HepG2 (cell line): ENCODE results near the gene ZDHHC24. TPM values are rescaled to one million over a fixed set of nuclear protein-coding genes. Genes with fewer than 3 reads are reported as not detected.

ENCODE experiments used
- ATAC-seq: fragments of 200-7000 bp; cut with Tn5 transposase; 3 replicates; pipeline ENCODE4 v1.9.1; 2020; ENCODE audit warnings: mild to moderate bottlenecking, moderate library complexity
- BruUV-seq: library from RNA; stranded (reverse); fragments of 400-500 nt; replicated peaks from 2 replicates; lab custom pipeline; 2021; lab: Mats Ljungman, UMichigan
- CTCF ChIA-PET: fragments of 300-600 bp; formaldehyde crosslinking; extraction: SDS; loops from one replicate; lab custom pipeline; 2021; ENCODE audit warnings: low total read pairs, inconsistent platforms, low intra/inter-chr PET ratio; lab: Yijun Ruan, JAX
- POLR2A ChIA-PET: fragments of 350-600 bp; sonication (Branson Sonifier 250); formaldehyde crosslinking; loops from one replicate; lab custom pipeline; 2020; ENCODE audit warnings: antibody characterized with exemption, inconsistent platforms; lab: Yijun Ruan, JAX
- DNase-seq: peaks from one replicate; pipeline ENCODE4 v3.0.0-alpha.2; 2015; ENCODE audit warnings: low spot score
- FAIRE-seq: peaks from 3 replicates; lab custom pipeline; 2011; peaks lifted over from hg19 to GRCh38; lab: Jason Lieb, UNC
- H2AFZ ChIP-seq: one replicate; pipeline ENCODE4 v1.6.1; 2011; ENCODE audit warnings: low read length, inconsistent platforms
- H3K27ac ChIP-seq: fragments of 300-600 bp; 3 replicates; pipeline ENCODE4 v1.8.0; 2011; ENCODE audit warnings: mixed run types, mild to moderate bottlenecking, mixed read lengths, low read length, inconsistent platforms; ENCODE audit not compliant: insufficient read depth; ENCODE audit errors: extremely low read length
- H3K27me3 ChIP-seq, 2 experiments: fragments of 200-600 bp in 1 of 2; 2 replicates in 1 of 2; 3 replicates in 1 of 2; pipeline versions ENCODE4 v1.6.0 to v1.8.0; 2011; ENCODE audit warnings: low read length in 2 of 2, mild to moderate bottlenecking in 2 of 2, moderate library complexity in 2 of 2, inconsistent platforms in 1 of 2; ENCODE audit not compliant: insufficient read depth in 2 of 2, control insufficient read depth in 1 of 2
- H3K36me3 ChIP-seq, 2 experiments: fragments of 200-600 bp in 1 of 2; replicated peaks in 1 of 2; 2 replicates in 1 of 2; 3 replicates in 1 of 2; pipeline versions ENCODE4 v1.5.1 to v1.8.0; 2011; ENCODE audit warnings: low read length in 2 of 2, inconsistent platforms in 1 of 2; ENCODE audit not compliant: insufficient read depth in 2 of 2, control insufficient read depth in 1 of 2
- H3K4me1 ChIP-seq: 2 replicates; pipeline ENCODE4 v1.5.1; 2012; ENCODE audit warnings: low read length, inconsistent platforms; ENCODE audit not compliant: insufficient read depth
- H3K4me2 ChIP-seq: 2 replicates; pipeline ENCODE4 v1.6.0; 2011; ENCODE audit warnings: low read depth, low read length, inconsistent platforms
- H3K4me3 ChIP-seq, 3 experiments: fragments of 200-600 bp in 1 of 3; sonication (generic), shearing (Covaris generic) in 1 of 3; replicated peaks in 1 of 3; 2 replicates each; pipeline ENCODE4 v1.5.1; 2011 to 2016; ENCODE audit warnings: low read length in 3 of 3, inconsistent platforms in 2 of 3, low read depth in 2 of 3, mild to moderate bottlenecking in 2 of 3, control low read depth in 1 of 3, mixed read lengths in 1 of 3; ENCODE audit not compliant: insufficient read depth in 1 of 3
- H3K79me2 ChIP-seq: one replicate; pipeline ENCODE4 v1.6.1; 2011; ENCODE audit warnings: low read length, inconsistent platforms; ENCODE audit not compliant: insufficient read depth
- H3K9ac ChIP-seq: 2 replicates; pipeline ENCODE4 v1.6.0; 2011; ENCODE audit warnings: mild to moderate bottlenecking, low read depth, low read length, inconsistent platforms; ENCODE audit not compliant: insufficient read depth
- H3K9me3 ChIP-seq: 2 replicates; pipeline ENCODE4 v1.5.1; 2012; ENCODE audit warnings: mild to moderate bottlenecking, low read length
- H4K20me1 ChIP-seq: 2 replicates; pipeline ENCODE4 v1.6.0; 2011; ENCODE audit warnings: inconsistent platforms, mild to moderate bottlenecking, low read length, moderate library complexity; ENCODE audit not compliant: insufficient read depth
- MIXL1 ChIP-seq: IDR thresholded peaks from 2 replicates; pipeline ENCODE4 v1.6.1; 2016
- NR2F6 ChIP-seq, 2 experiments: IDR thresholded peaks; 2 replicates each; pipeline ENCODE4 v1.6.1; 2016; ENCODE audit warnings: antibody characterized with exemption in 1 of 2, mild to moderate bottlenecking in 1 of 2
- PTBP1 ChIP-seq: fragments of 200-400 bp; formaldehyde crosslinking; IDR thresholded peaks from 2 replicates; pipeline ENCODE4 v1.6.1; 2018; ENCODE audit warnings: low read length, low read depth; ENCODE audit not compliant: poor library complexity, severe bottlenecking
- SMARCC2 ChIP-seq: fragments of 450-650 bp; IDR thresholded peaks from 2 replicates; pipeline ENCODE4 v1.6.1; 2017; ENCODE audit warnings: antibody characterized with exemption, mild to moderate bottlenecking
- SP5 ChIP-seq: IDR thresholded peaks from 2 replicates; pipeline ENCODE4 v1.6.1; 2016; ENCODE audit warnings: low read depth, borderline replicate concordance
- ZNF136 ChIP-seq: sonication (generic); formaldehyde crosslinking; IDR thresholded peaks from 2 replicates; pipeline ENCODE4 v1.8.1; 2022; ENCODE audit warnings: low read depth, mild to moderate bottlenecking, moderate library complexity, missing genetic modification reagents
- WGBS: methylation state at CpG from one replicate; pipeline ENCODE4 v1.1.6; 2017; ENCODE audit warnings: low lambda C conversion rate; 5-methylcytosine and 5-hydroxymethylcytosine counted together
- in situ Hi-C: cut with HindIII; loops from 2 replicates; pipeline ENCODE4 v1.10.0; 2017; ENCODE audit warnings: low pct_unique_long_range_greater_than_20kb; ENCODE audit not compliant: extremely low pct_ligation_motif_present
- intact Hi-C: fragments of 100-400 bp; cut with micrococcal nuclease; formaldehyde crosslinking; loops from one replicate; pipeline ENCODE4 v1.10.0; 2022; ENCODE audit not compliant: unreplicated experiment
- polyA plus RNA-seq, 8 experiments: library from polyadenylated mRNA; depleted of rRNA in 3 of 8; stranded (reverse) in 7 of 8; unstranded in 1 of 8; fragments of >200 nt; fragmentation: Illumina TruSeq in 4 of 8; extraction: Trizol in 4 of 8; gene quantifications; 2 replicates each; pipeline versions ENCODE4 v1.2.1 to v1.2.3, GENCODE V29; 2011 to 2016; ENCODE audit warnings: low read depth in 4 of 8, missing spikeins in 1 of 8, mixed read lengths in 1 of 8; ENCODE audit not compliant: insufficient read depth in 1 of 8
- total RNA-seq, 5 experiments: library from RNA; depleted of rRNA; stranded (reverse); fragments of >200 nt; fragmentation: Illumina TruSeq; extraction: Trizol; gene quantifications; 2 replicates each; pipeline ENCODE4 v1.2.3, GENCODE V29; 2016; ENCODE audit warnings: low read depth in 1 of 5
- TF ChIP-seq, protein P1 (sequence below): IDR thresholded peaks from 2 replicates; pipeline ENCODE4 v1.4.0; 2020; ENCODE audit warnings: mild to moderate bottlenecking, missing genetic modification reagents
- TF ChIP-seq, protein P2 (sequence below): sonication (generic); formaldehyde crosslinking; IDR thresholded peaks from 2 replicates; pipeline ENCODE4 v1.8.0; 2022; ENCODE audit warnings: mild to moderate bottlenecking, missing genetic modification reagents, moderate library complexity
- TF ChIP-seq, protein P3 (sequence below): sonication (generic); formaldehyde crosslinking; IDR thresholded peaks from 2 replicates; pipeline ENCODE4 v1.8.0; 2022; ENCODE audit warnings: missing genetic modification reagents, low read depth, mild to moderate bottlenecking, borderline replicate concordance
- TF ChIP-seq, protein P4 (sequence below): sonication (generic); formaldehyde crosslinking; IDR thresholded peaks from 2 replicates; pipeline ENCODE4 v1.4.0; 2020; ENCODE audit warnings: missing genetic modification reagents, borderline replicate concordance

The ZDHHC24 gene
- total and polyA plus RNA-seq, 2 of the 13 experiments (the other 11 are each of a cell fraction or from before 2014, with no cell fraction given): 4.3 TPM

DNA sequence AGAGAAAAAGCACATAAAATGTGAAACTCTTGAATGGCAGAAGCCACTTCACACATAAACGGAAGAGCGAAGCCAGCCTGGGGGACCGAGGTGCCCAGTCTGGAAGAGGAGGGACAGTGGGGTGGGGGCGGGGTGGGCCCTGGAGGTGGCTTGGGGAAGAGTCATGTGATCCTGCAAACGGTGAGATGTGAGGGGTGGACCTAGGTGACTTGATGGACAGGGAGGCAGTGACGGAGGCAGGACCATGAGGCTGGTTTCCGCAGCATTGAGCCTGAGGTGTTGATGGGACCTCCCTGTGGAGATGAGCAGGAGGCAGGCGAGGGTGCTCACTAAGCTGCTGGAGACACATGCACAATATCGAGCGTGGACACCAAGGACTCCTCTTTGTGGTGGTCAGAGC lies 16.8 kb downstream of the ZDHHC24 start:
- ChIA-PET POLR2A (no interaction called here), CTCF (no interaction called here)
- Histone ChIP-seq H3K9me3 (no peaks in the 10 kb centered on the region), H3K4me2 (no peak overlapping the region), H3K4me3 (no peak overlapping the region), H3K36me3 (peaks cover 0 to 1% of the 10 kb centered on the region in 2 experiments; a peak in 2 of 5 replicates), H2AFZ (no peak overlapping the region), H3K27me3 (no peaks in the 10 kb centered on the region), H3K27ac (no peak overlapping the region), H3K9ac (no peak overlapping the region), H3K79me2 (no peaks in the 10 kb centered on the region), H4K20me1 (no peaks in the 10 kb centered on the region), H3K4me1 (0 out of 2 replicates have a peak, but pooled peaks cover 7% of the 10 kb centered on the region)
- FAIRE-seq (no peak), DNase-seq (no peak), ATAC-seq (no peak)
- intact Hi-C loops (no loop called here), in situ Hi-C loops (no loop called here)
- TF ChIP-seq NR2F6 (IDR thresholded peaks at IDR 0.05): no peak
- no peak for TF ChIP-seq NR2F6 (CRISPR knock-in tag; IDR thresholded peaks at IDR 0.05)
- TF ChIP-seq MIXL1: no peak
- no peak for TF ChIP-seq SP5 (CRISPR knock-in tag)
- TF ChIP-seq SMARCC2: no peak
- TF ChIP-seq, protein P1, sequence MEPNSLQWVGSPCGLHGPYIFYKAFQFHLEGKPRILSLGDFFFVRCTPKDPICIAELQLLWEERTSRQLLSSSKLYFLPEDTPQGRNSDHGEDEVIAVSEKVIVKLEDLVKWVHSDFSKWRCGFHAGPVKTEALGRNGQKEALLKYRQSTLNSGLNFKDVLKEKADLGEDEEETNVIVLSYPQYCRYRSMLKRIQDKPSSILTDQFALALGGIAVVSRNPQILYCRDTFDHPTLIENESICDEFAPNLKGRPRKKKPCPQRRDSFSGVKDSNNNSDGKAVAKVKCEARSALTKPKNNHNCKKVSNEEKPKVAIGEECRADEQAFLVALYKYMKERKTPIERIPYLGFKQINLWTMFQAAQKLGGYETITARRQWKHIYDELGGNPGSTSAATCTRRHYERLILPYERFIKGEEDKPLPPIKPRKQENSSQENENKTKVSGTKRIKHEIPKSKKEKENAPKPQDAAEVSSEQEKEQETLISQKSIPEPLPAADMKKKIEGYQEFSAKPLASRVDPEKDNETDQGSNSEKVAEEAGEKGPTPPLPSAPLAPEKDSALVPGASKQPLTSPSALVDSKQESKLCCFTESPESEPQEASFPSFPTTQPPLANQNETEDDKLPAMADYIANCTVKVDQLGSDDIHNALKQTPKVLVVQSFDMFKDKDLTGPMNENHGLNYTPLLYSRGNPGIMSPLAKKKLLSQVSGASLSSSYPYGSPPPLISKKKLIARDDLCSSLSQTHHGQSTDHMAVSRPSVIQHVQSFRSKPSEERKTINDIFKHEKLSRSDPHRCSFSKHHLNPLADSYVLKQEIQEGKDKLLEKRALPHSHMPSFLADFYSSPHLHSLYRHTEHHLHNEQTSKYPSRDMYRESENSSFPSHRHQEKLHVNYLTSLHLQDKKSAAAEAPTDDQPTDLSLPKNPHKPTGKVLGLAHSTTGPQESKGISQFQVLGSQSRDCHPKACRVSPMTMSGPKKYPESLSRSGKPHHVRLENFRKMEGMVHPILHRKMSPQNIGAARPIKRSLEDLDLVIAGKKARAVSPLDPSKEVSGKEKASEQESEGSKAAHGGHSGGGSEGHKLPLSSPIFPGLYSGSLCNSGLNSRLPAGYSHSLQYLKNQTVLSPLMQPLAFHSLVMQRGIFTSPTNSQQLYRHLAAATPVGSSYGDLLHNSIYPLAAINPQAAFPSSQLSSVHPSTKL (CRISPR knock-in tag): no peak
- no peak for TF ChIP-seq PTBP1
- TF ChIP-seq ZNF136 (CRISPR knock-in tag): no peak
- TF ChIP-seq, protein P2, sequence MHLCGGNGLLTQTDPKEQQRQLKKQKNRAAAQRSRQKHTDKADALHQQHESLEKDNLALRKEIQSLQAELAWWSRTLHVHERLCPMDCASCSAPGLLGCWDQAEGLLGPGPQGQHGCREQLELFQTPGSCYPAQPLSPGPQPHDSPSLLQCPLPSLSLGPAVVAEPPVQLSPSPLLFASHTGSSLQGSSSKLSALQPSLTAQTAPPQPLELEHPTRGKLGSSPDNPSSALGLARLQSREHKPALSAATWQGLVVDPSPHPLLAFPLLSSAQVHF (CRISPR knock-in tag): no peak
- TF ChIP-seq, protein P3, sequence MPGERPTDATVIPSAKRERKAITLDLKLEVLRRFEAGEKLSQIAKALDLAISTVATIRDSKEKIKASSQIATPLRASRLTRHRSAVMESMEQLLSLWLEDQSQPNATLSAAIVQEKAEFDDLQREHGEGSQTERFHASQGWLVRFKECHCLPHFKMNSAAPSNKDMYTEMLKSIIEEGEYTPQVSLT (CRISPR knock-in tag): no peak
- TF ChIP-seq, protein P4, sequence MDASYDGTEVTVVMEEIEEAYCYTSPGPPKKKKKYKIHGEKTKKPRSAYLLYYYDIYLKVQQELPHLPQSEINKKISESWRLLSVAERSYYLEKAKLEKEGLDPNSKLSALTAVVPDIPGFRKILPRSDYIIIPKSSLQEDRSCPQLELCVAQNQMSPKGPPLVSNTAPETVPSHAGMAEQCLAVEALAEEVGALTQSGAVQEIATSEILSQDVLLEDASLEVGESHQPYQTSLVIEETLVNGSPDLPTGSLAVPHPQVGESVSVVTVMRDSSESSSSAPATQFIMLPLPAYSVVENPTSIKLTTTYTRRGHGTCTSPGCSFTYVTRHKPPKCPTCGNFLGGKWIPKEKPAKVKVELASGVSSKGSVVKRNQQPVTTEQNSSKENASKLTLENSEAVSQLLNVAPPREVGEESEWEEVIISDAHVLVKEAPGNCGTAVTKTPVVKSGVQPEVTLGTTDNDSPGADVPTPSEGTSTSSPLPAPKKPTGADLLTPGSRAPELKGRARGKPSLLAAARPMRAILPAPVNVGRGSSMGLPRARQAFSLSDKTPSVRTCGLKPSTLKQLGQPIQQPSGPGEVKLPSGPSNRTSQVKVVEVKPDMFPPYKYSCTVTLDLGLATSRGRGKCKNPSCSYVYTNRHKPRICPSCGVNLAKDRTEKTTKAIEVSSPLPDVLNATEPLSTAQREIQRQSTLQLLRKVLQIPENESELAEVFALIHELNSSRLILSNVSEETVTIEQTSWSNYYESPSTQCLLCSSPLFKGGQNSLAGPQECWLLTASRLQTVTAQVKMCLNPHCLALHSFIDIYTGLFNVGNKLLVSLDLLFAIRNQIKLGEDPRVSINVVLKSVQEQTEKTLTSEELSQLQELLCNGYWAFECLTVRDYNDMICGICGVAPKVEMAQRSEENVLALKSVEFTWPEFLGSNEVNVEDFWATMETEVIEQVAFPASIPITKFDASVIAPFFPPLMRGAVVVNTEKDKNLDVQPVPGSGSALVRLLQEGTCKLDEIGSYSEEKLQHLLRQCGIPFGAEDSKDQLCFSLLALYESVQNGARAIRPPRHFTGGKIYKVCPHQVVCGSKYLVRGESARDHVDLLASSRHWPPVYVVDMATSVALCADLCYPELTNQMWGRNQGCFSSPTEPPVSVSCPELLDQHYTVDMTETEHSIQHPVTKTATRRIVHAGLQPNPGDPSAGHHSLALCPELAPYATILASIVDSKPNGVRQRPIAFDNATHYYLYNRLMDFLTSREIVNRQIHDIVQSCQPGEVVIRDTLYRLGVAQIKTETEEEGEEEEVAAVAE: no peak
- BruUV-seq: no TSS peak
- 83% methylated on average over 10 of the region's 10 CpGs for WGBS
